ENCODE data around the gene FGFR2.

The FGFR2 gene

GRCh38 chr10:121539786-121540185, 58.5 kb downstream of the FGFR2 start:
- no peak for TF ChIP-seq USF1 (IDR thresholded peaks at IDR 0.05)
- no peak for TF ChIP-seq EP300 (IDR thresholded peaks at IDR 0.05; ENCODE audit: borderline replicate concordance)
- no peak for TF ChIP-seq TCF12 (IDR thresholded peaks at IDR 0.05; ENCODE audit: low read depth)
- TF ChIP-seq EGR1 (IDR thresholded peaks at IDR 0.05): no peak
- TF ChIP-seq TAF1 (IDR thresholded peaks at IDR 0.05; ENCODE audit: low read depth): no peak
- TF ChIP-seq ZBTB7A (IDR thresholded peaks at IDR 0.05; ENCODE audit: low read depth): no peak
- TF ChIP-seq YY1 (IDR thresholded peaks at IDR 0.05; ENCODE audit: low read depth): no peak
- no peak for TF ChIP-seq NFIC (IDR thresholded peaks at IDR 0.05)
- TF ChIP-seq CREB1 (IDR thresholded peaks at IDR 0.05; ENCODE audit: low read depth): no peak
- TF ChIP-seq CEBPB (IDR thresholded peaks at IDR 0.05): no peak
- TF ChIP-seq TEAD4 (IDR thresholded peaks at IDR 0.05): no peak
- TF ChIP-seq FOXM1 (IDR thresholded peaks at IDR 0.05; ENCODE audit: borderline replicate concordance, low read depth): no peak

- no peak for TF ChIP-seq ZBTB7A (IDR thresholded peaks at IDR 0.05; ENCODE audit: low read depth)
- TF ChIP-seq NFIC (IDR thresholded peaks at IDR 0.05): no peak
- TF ChIP-seq USF1 (IDR thresholded peaks at IDR 0.05): no peak
- TF ChIP-seq CREB1 (IDR thresholded peaks at IDR 0.05; ENCODE audit: low read depth): no peak
- TF ChIP-seq YY1 (IDR thresholded peaks at IDR 0.05; ENCODE audit: low read depth): no peak
- no peak for TF ChIP-seq CEBPB (IDR thresholded peaks at IDR 0.05)
- no peak for TF ChIP-seq REST (IDR thresholded peaks at IDR 0.05; ENCODE audit: low read depth)
- TF ChIP-seq EP300 (IDR thresholded peaks at IDR 0.05; ENCODE audit: borderline replicate concordance): no peak
- TF ChIP-seq MAX (IDR thresholded peaks at IDR 0.05): no peak
Measured at GRCh38 chr10:121536310-121536913, 61.8 kb downstream of the FGFR2 start.

GRCh38 chr10:121535381-121535780, 62.9 kb downstream of the FGFR2 start:
- no peak for TF ChIP-seq TAF1 (IDR thresholded peaks at IDR 0.05; ENCODE audit: low read depth)
- TF ChIP-seq EGR1 (IDR thresholded peaks at IDR 0.05): no peak
- no peak for TF ChIP-seq MAX (IDR thresholded peaks at IDR 0.05)
- TF ChIP-seq CEBPB (IDR thresholded peaks at IDR 0.05): no peak
- TF ChIP-seq TCF12 (IDR thresholded peaks at IDR 0.05; ENCODE audit: low read depth): no peak
- no peak for TF ChIP-seq RAD21 (IDR thresholded peaks at IDR 0.05; ENCODE audit: low read depth)
- TF ChIP-seq USF1 (IDR thresholded peaks at IDR 0.05): no peak
- TF ChIP-seq CREB1 (IDR thresholded peaks at IDR 0.05; ENCODE audit: low read depth): no peak
- TF ChIP-seq REST (IDR thresholded peaks at IDR 0.05; ENCODE audit: low read depth): no peak
- TF ChIP-seq FOXM1 (IDR thresholded peaks at IDR 0.05; ENCODE audit: borderline replicate concordance, low read depth): no peak
- TF ChIP-seq NFIC (IDR thresholded peaks at IDR 0.05): no peak
- TF ChIP-seq TEAD4 (IDR thresholded peaks at IDR 0.05): no peak
- TF ChIP-seq ZBTB7A (IDR thresholded peaks at IDR 0.05; ENCODE audit: low read depth): no peak
- no peak for TF ChIP-seq YY1 (IDR thresholded peaks at IDR 0.05; ENCODE audit: low read depth)
- TF ChIP-seq EP300 (IDR thresholded peaks at IDR 0.05; ENCODE audit: borderline replicate concordance): no peak

- TF ChIP-seq TEAD4 (IDR thresholded peaks at IDR 0.05): no peak
- TF ChIP-seq FOXM1 (IDR thresholded peaks at IDR 0.05; ENCODE audit: borderline replicate concordance, low read depth): no peak
- TF ChIP-seq NFIC (IDR thresholded peaks at IDR 0.05): no peak
- no peak for TF ChIP-seq EP300 (IDR thresholded peaks at IDR 0.05; ENCODE audit: borderline replicate concordance)
- TF ChIP-seq MAX (IDR thresholded peaks at IDR 0.05): no peak
- TF ChIP-seq RAD21 (IDR thresholded peaks at IDR 0.05; ENCODE audit: low read depth): no peak
- no peak for TF ChIP-seq TCF12 (IDR thresholded peaks at IDR 0.05; ENCODE audit: low read depth)
- TF ChIP-seq CREB1 (IDR thresholded peaks at IDR 0.05; ENCODE audit: low read depth): no peak
- TF ChIP-seq CEBPB (IDR thresholded peaks at IDR 0.05): no peak
- TF ChIP-seq REST (IDR thresholded peaks at IDR 0.05; ENCODE audit: low read depth): no peak
- TF ChIP-seq ZBTB7A (IDR thresholded peaks at IDR 0.05; ENCODE audit: low read depth): no peak
- TF ChIP-seq YY1 (IDR thresholded peaks at IDR 0.05; ENCODE audit: low read depth): no peak
- TF ChIP-seq USF1 (IDR thresholded peaks at IDR 0.05): no peak
Measured at GRCh38 chr10:121532292-121532864, 65.9 kb downstream of the FGFR2 start.

Data from Ishikawa (cell line).